ENCODE results near the gene ZNF253.
"Not testable (repeated sequence)": the region's sequence is repeated elsewhere in the genome, so short reads cannot be mapped to it uniquely, and the experiment has no call there.

The ZNF253 gene

GRCh38 chr19:19933432-19934314 is 68.0 kb downstream of the ZNF253 start:
- H3K27me3 Mint-ChIP-seq, H3K27ac Mint-ChIP-seq, H3K4me1 Mint-ChIP-seq, ATAC-seq, H3K4me3 Mint-ChIP-seq: not testable (repeated sequence)
- peaks cover 39% of the 10 kb centered on the region for H3K36me3 Mint-ChIP-seq
- H3K9me3 Mint-ChIP-seq = peaks cover 11% of the 10 kb centered on the region

- H3K4me3 Mint-ChIP-seq = no peak overlapping the region
- no peak for ATAC-seq
- peaks cover 11% of the 10 kb centered on the region for H3K9me3 Mint-ChIP-seq
Measured at GRCh38 chr19:19937403-19937802, 71.7 kb downstream of the ZNF253 start.

GRCh38 chr19:19938449-19938848 is 72.8 kb downstream of the ZNF253 start:
- no peak overlapping the region for H3K27ac Mint-ChIP-seq
- H3K9me3 Mint-ChIP-seq = peaks cover 10% of the 10 kb centered on the region
- no peaks in the 10 kb centered on the region for H3K27me3 Mint-ChIP-seq
- no peak overlapping the region for H3K4me3 Mint-ChIP-seq
- peaks cover 9% of the 10 kb centered on the region for H3K36me3 Mint-ChIP-seq
- ATAC-seq = no peak
- peaks cover 5% of the 10 kb centered on the region for H3K4me1 Mint-ChIP-seq

More at GRCh38 chr19:19937403-19937802, 71.7 kb downstream of the ZNF253 start:
- Mint-ChIP-seq H3K27me3 (no peaks in the 10 kb centered on the region), H3K4me1 (peaks cover 5% of the 10 kb centered on the region), H3K27ac (no peak overlapping the region), H3K36me3 (peaks cover 20% of the 10 kb centered on the region)

GRCh38 chr19:19943848-19944582 is 78.3 kb downstream of the ZNF253 start:
- ATAC-seq = no peak
- Mint-ChIP-seq H3K4me3 (no peak overlapping the region), H3K9me3 (peaks cover 7% of the 10 kb centered on the region), H3K27me3 (no peaks in the 10 kb centered on the region), H3K4me1 (no peaks in the 10 kb centered on the region), H3K27ac (no peak overlapping the region), H3K36me3 (no peaks in the 10 kb centered on the region)
